GM12892 (cell line): Measurements from ENCODE around the gene NDUFS4.

Experiments
- POLR2A ChIP-seq: IDR thresholded peaks from 2 replicates; pipeline ENCODE4 v1.6.1; 2011; ENCODE audit warnings: low read depth, low read length, control low read depth
- POLR2AphosphoS5 ChIP-seq: IDR thresholded peaks from 2 replicates; pipeline ENCODE4 v1.6.1; 2011; ENCODE audit warnings: low read depth, low read length, control low read depth
- TAF1 ChIP-seq: IDR thresholded peaks from 2 replicates; pipeline ENCODE4 v1.6.1; 2011; ENCODE audit warnings: low read depth, mild to moderate bottlenecking, control low read depth, low read length, borderline replicate concordance

DNA sequence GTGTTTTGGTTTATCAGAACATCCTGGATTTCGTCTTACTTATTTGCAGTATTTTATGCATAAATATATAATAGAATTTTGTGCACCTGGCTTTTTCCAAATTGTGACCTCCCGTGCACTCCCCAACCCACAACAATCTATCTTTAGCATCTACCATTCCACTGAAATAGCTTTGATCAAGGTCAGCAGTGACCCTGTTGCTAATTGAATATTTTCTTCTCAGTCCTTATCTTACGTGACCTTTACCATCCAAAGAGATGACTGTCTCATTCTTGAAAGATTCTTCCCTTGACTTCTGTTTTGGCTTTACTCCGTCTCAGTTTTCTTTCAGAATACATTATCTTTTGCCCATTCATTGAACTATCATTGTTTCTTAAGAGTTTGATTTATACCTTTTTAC, 18.4 kb downstream of the NDUFS4 start:
- TF ChIP-seq POLR2AphosphoS5 = no peak
- no peak for TF ChIP-seq POLR2A
- no peak for TF ChIP-seq TAF1
